ENCODE results near the gene ZNF343. TPM values are rescaled to one million over a fixed set of nuclear protein-coding genes. Genes with fewer than 3 reads are reported as not detected.

Gene ZNF343
- total RNA-seq, 1 experiment from 2014 or later = 3.4 TPM

GRCh38 chr20:2518096-2518495, 9.4 kb upstream of the ZNF343 start:
- Histone ChIP-seq H3K56ac (ENCODE audit: insufficient read length, low read depth, low read length) (no peak overlapping the region), H3K27me3 (ENCODE audit: insufficient read depth, low read length) (peaks cover 38% of the 10 kb centered on the region; the same call in 1 of the 2 replicates), H4K91ac (ENCODE audit: insufficient read length, low read depth, low read length) (no peak overlapping the region), H3K4ac (ENCODE audit: low read depth, low read length) (no peak overlapping the region), H2AFZ (ENCODE audit: low read length) (no peak overlapping the region), H3K9me3 (ENCODE audit: control insufficient read depth, low read depth, low read length) (no peaks in the 10 kb centered on the region), H2BK15ac (ENCODE audit: low read depth, low read length) (no peak overlapping the region), H3K23me2 (ENCODE audit: insufficient read length, low read depth, low read length, poor library complexity, severe bottlenecking) (no peaks in the 10 kb centered on the region), H3K14ac (ENCODE audit: insufficient read depth, low read length) (no peak overlapping the region), H3K79me2 (ENCODE audit: insufficient read depth, low read length) (no peaks in the 10 kb centered on the region), H3K27ac (ENCODE audit: insufficient read length, low read depth, low read length) (no peak overlapping the region), H3K79me1 (ENCODE audit: insufficient read depth, low read depth, low read length, poor library complexity, severe bottlenecking) (no peaks in the 10 kb centered on the region), H3K9ac (ENCODE audit: extremely low read depth, insufficient read length, low read length) (no peak overlapping the region), H3K4me1 (ENCODE audit: insufficient read depth, low read length) (no peaks in the 10 kb centered on the region), H4K5ac (ENCODE audit: insufficient read length, low read depth, low read length) (no peak overlapping the region), H2BK12ac (ENCODE audit: insufficient read length, low read depth, low read length) (no peak overlapping the region), H3K18ac (ENCODE audit: insufficient read length, low read depth, low read length) (no peak overlapping the region), H2AK5ac (ENCODE audit: insufficient read length, low read length) (no peak overlapping the region), H2BK20ac (ENCODE audit: low read depth, low read length, poor library complexity, severe bottlenecking) (no peak overlapping the region), H4K8ac (replicated peaks; ENCODE audit: insufficient read length, low read depth, low read length) (no peak overlapping the region), H3K4me2 (ENCODE audit: insufficient read depth, insufficient read length, low read length) (no peak overlapping the region), H3T11ph (ENCODE audit: low read length) (no peak overlapping the region), H3K23ac (ENCODE audit: insufficient read length, low read depth, low read length) (no peak overlapping the region), H4K20me1 (ENCODE audit: control insufficient read depth, insufficient read depth, insufficient read length) (no peaks in the 10 kb centered on the region), H2BK120ac (ENCODE audit: low read depth, low read length, poor library complexity, severe bottlenecking) (no peak overlapping the region), H2BK5ac (ENCODE audit: insufficient read length, low read length) (no peak overlapping the region)
- Mint-ChIP-seq H3K36me3 (ENCODE audit: insufficient read depth in 1 of 3, low read depth in 3 of 3) (no peaks in the 10 kb centered on the region; a peak in 1 of 7 replicates), H3K4me3 (no peak overlapping the region), H3K27me3 (ENCODE audit: low read depth) (peaks cover 58% of the 10 kb centered on the region), H3K4me1 (no peaks in the 10 kb centered on the region), H3K27ac (no peak overlapping the region), H3K9me3 (no peaks in the 10 kb centered on the region; a peak in 1 of 5 replicates)
- no CpG with 5 or more reads among the region's 10 CpGs for WGBS (ENCODE audit: extremely low coverage, insufficient read length, low lambda C conversion rate)
- no peak for DNase-seq
- no peak for TF ChIP-seq CTCF (conservative IDR thresholded peaks at IDR 0.05)
